Activated CD4-positive, alpha-beta T cell treated with anti-CD3 and anti-CD28 coated beads for 48 hours (primary cell): ENCODE measurements around the gene C10orf62.

ENCODE experiments used
- DNase-seq: peaks from one replicate; pipeline ENCODE4 v3.0.0-alpha.2; 2020

The C10orf62 gene

GRCh38 chr10:97587183-97587582 lies 2.3 kb upstream of the C10orf62 start:
- DNase-seq = no peak

GRCh38 chr10:97590082-97590747 lies 694 bp downstream of the C10orf62 start:
- no peak for DNase-seq

- no peak for DNase-seq
Measured at GRCh38 chr10:97590748-97591495, 1.4 kb downstream of the C10orf62 start.

- DNase-seq = no peak
Measured at GRCh38 chr10:97593421-97593820, 3.9 kb downstream of the C10orf62 start.

- DNase-seq = no peak
Measured at GRCh38 chr10:97596101-97597082, 6.9 kb downstream of the C10orf62 start.

- DNase-seq = no peak
Measured at GRCh38 chr10:97597778-97598177, 8.3 kb downstream of the C10orf62 start.

GRCh38 chr10:97598407-97599271 lies 9.1 kb downstream of the C10orf62 start:
- DNase-seq = no peak

GRCh38 chr10:97599272-97599619 lies 9.7 kb downstream of the C10orf62 start:
- DNase-seq = no peak

GRCh38 chr10:97600616-97601015 lies 11.1 kb downstream of the C10orf62 start:
- no peak for DNase-seq

- no peak for DNase-seq
Measured at GRCh38 chr10:97601268-97602215, 12.0 kb downstream of the C10orf62 start.

GRCh38 chr10:97607095-97607636 lies 17.6 kb downstream of the C10orf62 start:
- no peak for DNase-seq

- no peak for DNase-seq
Measured at GRCh38 chr10:97608991-97609561, 19.6 kb downstream of the C10orf62 start.

- no peak for DNase-seq
Measured at GRCh38 chr10:97611473-97611872, 22.0 kb downstream of the C10orf62 start.

- DNase-seq = no peak
Measured at GRCh38 chr10:97612386-97612785, 22.9 kb downstream of the C10orf62 start.

GRCh38 chr10:97618285-97618684 lies 28.8 kb downstream of the C10orf62 start:
- DNase-seq = no peak

- no peak for DNase-seq
Measured at GRCh38 chr10:97618733-97619132, 29.2 kb downstream of the C10orf62 start.

- no peak for DNase-seq
Measured at GRCh38 chr10:97623277-97623676, 33.8 kb downstream of the C10orf62 start.

- DNase-seq = no peak
Measured at GRCh38 chr10:97627731-97628130, 38.2 kb downstream of the C10orf62 start.

GRCh38 chr10:97628228-97628627 lies 38.7 kb downstream of the C10orf62 start:
- no peak for DNase-seq

- no peak for DNase-seq
Measured at GRCh38 chr10:97629289-97629688, 39.8 kb downstream of the C10orf62 start.

- no peak for DNase-seq
Measured at GRCh38 chr10:97631098-97631497, 41.6 kb downstream of the C10orf62 start.
